Measurements from ENCODE around the gene LRRC40. TPM values are rescaled to one million over a fixed set of nuclear protein-coding genes. Genes with fewer than 3 reads are reported as not detected.
"Not testable (repeated sequence)": the region's sequence is repeated elsewhere in the genome, so short reads cannot be mapped to it uniquely, and the experiment has no call there.

The LRRC40 gene
- total and polyA plus RNA-seq, 2 donors (not counting 3 experiments of a cell fraction or from before 2014, with no cell fraction given): 8.1 to 21.1 TPM

DNA sequence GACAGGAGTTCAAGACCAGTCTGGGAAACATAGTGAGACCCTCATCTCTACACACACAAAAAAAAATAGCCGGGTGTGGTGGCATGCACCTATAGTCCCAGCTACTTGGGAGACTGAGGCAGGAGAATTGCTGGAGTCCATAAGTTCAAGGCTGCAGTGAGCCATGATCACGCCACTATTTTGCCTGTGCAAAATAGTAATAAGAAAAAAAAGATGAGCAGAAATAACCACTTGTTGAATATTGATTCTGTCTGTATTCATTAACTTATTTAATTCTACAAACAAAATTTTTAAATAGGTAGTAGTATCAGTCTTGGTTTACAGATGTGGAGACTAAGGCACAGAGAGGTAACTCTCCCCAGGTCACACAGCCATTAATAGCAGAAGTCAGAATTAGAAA is 16.9 kb downstream of the LRRC40 start:
- intact Hi-C loops (cut with micrococcal nuclease): no loop called here
- Histone ChIP-seq H3K9ac (replicated peaks; ENCODE audit: extremely low read depth, insufficient read depth, low read length) (no peak overlapping the region), H3K79me2 (ENCODE audit: control insufficient read depth, insufficient read depth, low read length) (peaks cover 40% of the 10 kb centered on the region), H4K20me1 (replicated peaks; ENCODE audit: control insufficient read depth, extremely low read depth, insufficient read depth, low read length) (no peaks in the 10 kb centered on the region), H2AFZ (ENCODE audit: low read depth, low read length) (no peak overlapping the region), H3K9me1 (replicated peaks; ENCODE audit: control insufficient read depth, extremely low read depth, insufficient read depth, low read length) (no peaks in the 10 kb centered on the region), H3K4me1 (ENCODE audit: control insufficient read depth, extremely low read depth, insufficient read depth, low read length) (no peaks in the 10 kb centered on the region), H3K4me2 (ENCODE audit: insufficient read depth, low read length) (no peak overlapping the region), H3K4me3 (replicated peaks in 1 of 3; ENCODE audit: insufficient read depth in 1 of 3, low read depth in 1 of 3, low read length in 3 of 3) (no peak overlapping the region), H3K27ac (ENCODE audit: insufficient read depth, low read depth, low read length) (no peak overlapping the region), H3K36me3 (ENCODE audit: control insufficient read depth in 2 of 2, extremely low read depth in 1 of 2, insufficient read depth in 2 of 2, low read length in 2 of 2) (peaks cover 0 to 3% of the 10 kb centered on the region in 2 experiments), H3K9me3 (replicated peaks; ENCODE audit: control insufficient read depth, insufficient read depth, low read length) (no peaks in the 10 kb centered on the region), H3K27me3 (ENCODE audit: control insufficient read depth in 2 of 2, insufficient read depth in 2 of 2, low read length in 2 of 2) (no peaks in the 10 kb centered on the region)
- dilution Hi-C loops (cut with MboI; ENCODE audit: extremely low pct_ligation_motif_present, low sequenced_read_pairs): no loop called here
- CTCF ChIA-PET: interaction anchor here (0.6 kb wide), 1 partner anchor 20 kb away, joined by 3 read pairs; no protein-coding TSS in a partner anchor
- DNase-seq (ENCODE audit: low read depth, low spot score) (no peak), FAIRE-seq (no peak)
- BruUV-seq (replicated peaks): no TSS peak
- TF ChIP-seq JUN (IDR thresholded peaks at IDR 0.05; ENCODE audit: borderline replicate concordance, insufficient read depth, insufficient read length, low read depth): no peak
- no peak for TF ChIP-seq MYC (IDR thresholded peaks at IDR 0.05; ENCODE audit: low read depth, low read length)
- POLR2A ChIA-PET: no interaction called here

DNA sequence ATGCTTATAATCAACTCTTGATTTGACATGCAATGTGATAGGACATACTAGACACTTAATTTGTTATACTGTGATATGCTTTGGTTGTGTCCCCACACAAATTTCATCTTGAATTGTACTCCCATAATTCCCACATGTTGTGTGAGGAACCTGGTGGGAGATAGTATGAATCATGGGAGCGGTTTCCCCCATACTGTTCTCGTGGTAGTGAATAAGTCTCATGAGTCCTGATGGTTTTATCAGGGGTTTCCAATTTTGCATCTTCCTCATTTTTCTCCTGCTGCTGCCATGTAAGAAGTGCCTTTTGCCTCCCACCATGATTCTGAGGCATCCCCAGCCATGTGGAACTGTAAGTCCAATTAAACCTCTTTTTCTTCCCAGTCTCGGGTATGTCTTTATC is 20.2 kb downstream of the LRRC40 start:
- intact Hi-C loops (cut with micrococcal nuclease); FAIRE-seq; POLR2A ChIA-PET: not testable (repeated sequence)

More for the DNA sequence above, 20.2 kb downstream of the LRRC40 start:
- dilution Hi-C loops (cut with MboI; ENCODE audit: extremely low pct_ligation_motif_present, low sequenced_read_pairs); DNase-seq (ENCODE audit: low read depth, low spot score); H3K9ac ChIP-seq (replicated peaks; ENCODE audit: extremely low read depth, insufficient read depth, low read length); H3K4me2 ChIP-seq (ENCODE audit: insufficient read depth, low read length); H3K9me3 ChIP-seq (replicated peaks; ENCODE audit: control insufficient read depth, insufficient read depth, low read length); H3K27ac ChIP-seq (ENCODE audit: insufficient read depth, low read depth, low read length); H4K20me1 ChIP-seq (replicated peaks; ENCODE audit: control insufficient read depth, extremely low read depth, insufficient read depth, low read length); BruUV-seq (replicated peaks); H3K27me3 ChIP-seq (ENCODE audit: control insufficient read depth in 2 of 2, insufficient read depth in 2 of 2, low read length in 2 of 2); H3K36me3 ChIP-seq (ENCODE audit: control insufficient read depth in 2 of 2, extremely low read depth in 1 of 2, insufficient read depth in 2 of 2, low read length in 2 of 2); H2AFZ ChIP-seq (ENCODE audit: low read depth, low read length); H3K4me3 ChIP-seq (replicated peaks in 1 of 3; ENCODE audit: insufficient read depth in 1 of 3, low read depth in 1 of 3, low read length in 3 of 3); CTCF ChIA-PET; H3K9me1 ChIP-seq (replicated peaks; ENCODE audit: control insufficient read depth, extremely low read depth, insufficient read depth, low read length); H3K4me1 ChIP-seq (ENCODE audit: control insufficient read depth, extremely low read depth, insufficient read depth, low read length): not testable (repeated sequence)
- H3K79me2 ChIP-seq (ENCODE audit: control insufficient read depth, insufficient read depth, low read length): peaks cover 14% of the 10 kb centered on the region
